Mesothelial cell of epicardium (in vitro differentiated cells): Measurements from ENCODE around the gene RSRC1. TPM values are rescaled to one million over a fixed set of nuclear protein-coding genes. Genes with fewer than 3 reads are reported as not detected.
"Not testable (repeated sequence)": the region's sequence is repeated elsewhere in the genome, so short reads cannot be mapped to it uniquely, and the experiment has no call there.

Source experiments
- DNase-seq, 2 experiments: peaks; one replicate each; pipeline ENCODE4 v3.0.0; 2021; ENCODE audit warnings: low spot score in 2 of 2; ENCODE audit not compliant: unreplicated experiment in 2 of 2
- H3K27ac Mint-ChIP-seq: 2 replicates; pipeline ENCODE4 v1.8.0; 2021; ENCODE audit warnings: mixed read lengths
- H3K27me3 Mint-ChIP-seq: 2 replicates; pipeline ENCODE4 v1.8.0; 2021; ENCODE audit warnings: low read depth, mixed read lengths
- H3K36me3 Mint-ChIP-seq: 2 replicates; pipeline ENCODE4 v1.8.0; 2021; ENCODE audit warnings: mixed read lengths
- H3K4me1 Mint-ChIP-seq: 2 replicates; pipeline ENCODE4 v1.8.0; 2021; ENCODE audit warnings: mixed read lengths
- H3K4me3 Mint-ChIP-seq: 2 replicates; pipeline ENCODE4 v1.8.0; 2021; ENCODE audit warnings: mild to moderate bottlenecking, moderate library complexity, mixed read lengths
- H3K9me3 Mint-ChIP-seq: 2 replicates; pipeline ENCODE4 v1.8.0; 2021; ENCODE audit warnings: mixed read lengths
- CTCF ChIP-seq: fragments of 200-600 bp; sonication (generic); IDR thresholded peaks from one replicate; pipeline ENCODE4 v1.5.0; 2021; ENCODE audit warnings: antibody characterized with exemption; ENCODE audit not compliant: unreplicated experiment
- total RNA-seq: library from RNA; stranded (reverse); gene quantifications from 3 replicates; pipeline ENCODE4 v1.2.1, GENCODE V29; 2021

Gene RSRC1
- total RNA-seq, 1 donor from 2014 or later: 34.9 TPM

DNA sequence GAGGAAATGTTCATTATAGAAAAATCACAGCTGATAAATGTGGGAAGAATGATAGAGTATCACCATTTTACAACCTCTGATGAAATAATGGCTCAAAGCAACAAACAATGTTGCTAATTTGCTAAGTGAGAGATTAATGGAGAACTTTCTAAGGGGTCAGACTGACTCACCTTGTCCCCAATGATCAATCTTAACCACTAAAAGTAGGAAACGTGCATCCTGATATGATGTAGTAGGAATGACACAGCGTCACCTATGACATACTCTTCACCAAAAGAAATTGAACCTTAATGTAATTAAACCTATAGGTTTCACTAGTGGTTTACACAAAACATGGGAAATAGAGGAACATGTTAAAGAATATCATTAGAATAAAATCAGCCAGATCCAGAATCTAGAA, 426.0 kb downstream of the RSRC1 start:
- Mint-ChIP-seq H3K36me3 (no peaks in the 10 kb centered on the region), H3K9me3 (no peaks in the 10 kb centered on the region), H3K4me1 (peaks cover 8% of the 10 kb centered on the region), H3K27me3 (no peaks in the 10 kb centered on the region), H3K27ac (no peak overlapping the region), H3K4me3 (no peak overlapping the region)
- no peak for TF ChIP-seq CTCF
- DNase-seq: no peak

- Mint-ChIP-seq H3K27me3 (no peaks in the 10 kb centered on the region), H3K4me3 (no peak overlapping the region), H3K4me1 (no peaks in the 10 kb centered on the region), H3K36me3 (peaks cover 3% of the 10 kb centered on the region), H3K9me3 (no peaks in the 10 kb centered on the region), H3K27ac (no peak overlapping the region)
- peak; percentile 56 for TF ChIP-seq CTCF
- no peak for DNase-seq
Measured at GRCh38 chr3:158539414-158540014, 429.6 kb downstream of the RSRC1 start.

- Mint-ChIP-seq H3K4me1 (no peaks in the 10 kb centered on the region), H3K9me3 (no peaks in the 10 kb centered on the region), H3K4me3 (no peak overlapping the region), H3K27ac (no peak overlapping the region), H3K36me3 (peaks cover 3% of the 10 kb centered on the region), H3K27me3 (no peaks in the 10 kb centered on the region)
- TF ChIP-seq CTCF: no peak
- no peak for DNase-seq
Measured at GRCh38 chr3:158540066-158540465, 430.2 kb downstream of the RSRC1 start.

DNA sequence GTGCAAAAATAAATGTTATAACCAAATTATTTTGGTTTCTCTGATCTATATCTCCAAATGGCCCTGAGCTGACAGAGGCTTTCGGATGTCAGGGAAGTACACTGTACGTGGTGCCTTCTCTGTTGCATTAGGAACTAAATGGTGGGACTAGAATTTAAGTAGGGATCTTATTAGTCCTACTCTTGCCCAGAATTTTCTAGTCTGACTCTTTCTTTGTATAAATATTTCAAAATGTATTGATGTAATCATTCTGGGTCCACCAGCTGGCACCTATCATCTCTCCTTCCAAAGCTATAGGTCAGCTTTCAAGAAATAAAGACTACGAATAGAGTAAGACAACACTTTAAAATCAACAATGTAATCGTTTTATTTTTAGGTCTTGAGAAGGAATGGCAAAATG, 438.8 kb downstream of the RSRC1 start:
- H3K4me3 Mint-ChIP-seq: no peak overlapping the region
- H3K36me3 Mint-ChIP-seq: peaks cover 6% of the 10 kb centered on the region
- H3K9me3 Mint-ChIP-seq: peaks cover 2% of the 10 kb centered on the region
- no peak overlapping the region for H3K27ac Mint-ChIP-seq
- DNase-seq: no peak
- no peak for TF ChIP-seq CTCF
- H3K27me3 Mint-ChIP-seq: peaks cover 3% of the 10 kb centered on the region
- H3K4me1 Mint-ChIP-seq: no peaks in the 10 kb centered on the region

DNA sequence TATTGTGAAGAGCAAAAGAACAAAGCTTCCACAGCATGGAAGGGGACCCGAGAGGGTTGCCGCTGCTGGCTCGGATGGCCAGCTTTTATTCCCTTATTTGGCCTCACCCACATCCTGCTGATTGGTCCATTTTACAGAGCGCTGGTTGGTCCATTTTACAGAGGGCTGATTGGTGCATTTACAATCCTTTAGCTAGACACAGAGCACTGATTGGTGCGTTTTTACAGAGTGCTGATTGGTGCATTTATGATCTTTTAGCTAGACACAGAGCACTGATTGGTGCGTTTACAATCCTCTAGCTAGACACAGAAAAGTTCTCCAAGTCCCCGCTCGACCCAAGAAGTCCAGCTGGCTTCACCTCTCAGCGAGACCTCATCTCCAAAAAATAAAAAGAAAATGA, 440.0 kb downstream of the RSRC1 start:
- H3K4me3 Mint-ChIP-seq, H3K4me1 Mint-ChIP-seq, DNase-seq, H3K27me3 Mint-ChIP-seq, H3K9me3 Mint-ChIP-seq, H3K27ac Mint-ChIP-seq, H3K36me3 Mint-ChIP-seq: not testable (repeated sequence)

- H3K9me3 Mint-ChIP-seq: peaks cover 2% of the 10 kb centered on the region
- H3K36me3 Mint-ChIP-seq: peaks cover 3% of the 10 kb centered on the region
- no peak overlapping the region for H3K27ac Mint-ChIP-seq
- no peak for DNase-seq
- H3K4me1 Mint-ChIP-seq: no peaks in the 10 kb centered on the region
- H3K27me3 Mint-ChIP-seq: peaks cover 13% of the 10 kb centered on the region
- H3K4me3 Mint-ChIP-seq: no peak overlapping the region
- TF ChIP-seq CTCF: no peak
Measured at GRCh38 chr3:158552124-158552523, 442.2 kb downstream of the RSRC1 start.
